Stimulated activated CD4-positive, alpha-beta T cell treated with anti-CD3 and anti-CD28 coated beads, Interleukin-1b, Interleukin-23, amount 100 ng/mL, for 24 hours (primary cell): ENCODE results near the gene MTRF1L.
"Not testable (repeated sequence)": the region's sequence is repeated elsewhere in the genome, so short reads cannot be mapped to it uniquely, and the experiment has no call there.

Source experiments
- DNase-seq, 4 experiments: peaks; one replicate each; pipeline ENCODE4 v3.0.0-alpha.2; 2020; ENCODE audit warnings: low read depth in 4 of 4, low spot score in 1 of 4

Gene MTRF1L

GRCh38 chr6:152975204-152975915, 27.1 kb downstream of the MTRF1L start:
- no peak for DNase-seq

GRCh38 chr6:152973916-152974315, 28.6 kb downstream of the MTRF1L start:
- no peak for DNase-seq

GRCh38 chr6:152969688-152970418, 32.7 kb downstream of the MTRF1L start:
- DNase-seq, result no peak

GRCh38 chr6:152966168-152966894, 36.2 kb downstream of the MTRF1L start:
- not testable (repeated sequence) for DNase-seq

GRCh38 chr6:152959333-152959732, 43.2 kb downstream of the MTRF1L start:
- DNase-seq, result no peak

DNA sequence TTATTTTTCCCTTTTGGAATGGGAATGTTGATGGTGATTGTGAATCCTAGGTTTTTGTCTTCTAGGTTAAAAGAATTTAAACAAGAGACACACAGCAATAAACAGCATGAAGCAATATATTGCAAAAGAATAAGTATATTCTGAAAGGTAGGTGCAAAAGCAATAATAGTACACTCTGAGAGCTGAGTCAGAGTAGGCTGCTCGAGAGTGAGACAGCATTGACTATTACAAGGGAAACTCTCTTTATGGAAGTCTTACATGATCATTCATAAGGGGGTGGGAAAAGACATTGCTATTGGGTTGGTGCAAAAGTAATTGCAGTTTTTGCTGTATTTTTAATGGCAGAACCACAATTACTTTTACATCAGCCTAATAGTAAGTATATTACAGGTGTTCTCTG, 44.7 kb downstream of the MTRF1L start:
- DNase-seq, result no peak

- DNase-seq, result no peak
These were observed 48.1 kb downstream of the MTRF1L start for GRCh38 chr6:152954443-152954842.

DNA sequence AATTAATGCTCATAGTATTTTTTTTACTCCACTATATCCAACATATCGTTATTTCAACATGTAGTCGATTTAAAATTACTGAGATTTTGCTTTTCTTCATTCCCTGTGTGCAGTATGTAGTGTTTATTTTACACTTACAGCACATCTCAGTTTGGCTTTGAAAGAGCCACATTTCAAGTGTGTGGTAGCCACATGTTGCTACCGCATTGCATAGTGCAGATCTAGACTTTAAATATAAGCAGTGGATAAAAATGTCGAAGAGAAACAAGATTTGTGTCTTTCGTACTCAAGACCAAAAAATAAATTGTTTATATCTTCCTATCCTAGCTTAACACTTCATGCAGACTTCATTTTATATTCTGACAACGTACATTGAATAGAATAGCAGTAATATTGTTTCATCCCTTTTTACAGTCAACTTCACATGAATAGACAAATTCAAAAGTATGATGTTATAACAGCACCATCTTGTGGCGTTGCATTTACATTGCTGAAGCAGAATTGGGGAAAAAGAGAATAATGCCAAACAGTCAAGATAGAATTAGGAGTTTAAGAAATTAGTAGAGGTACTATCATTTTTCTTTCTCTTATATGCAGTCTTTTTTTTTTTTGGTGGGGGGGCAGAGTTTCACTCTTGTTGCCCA, 49.5 kb downstream of the MTRF1L start:
- DNase-seq, result no peak

DNA sequence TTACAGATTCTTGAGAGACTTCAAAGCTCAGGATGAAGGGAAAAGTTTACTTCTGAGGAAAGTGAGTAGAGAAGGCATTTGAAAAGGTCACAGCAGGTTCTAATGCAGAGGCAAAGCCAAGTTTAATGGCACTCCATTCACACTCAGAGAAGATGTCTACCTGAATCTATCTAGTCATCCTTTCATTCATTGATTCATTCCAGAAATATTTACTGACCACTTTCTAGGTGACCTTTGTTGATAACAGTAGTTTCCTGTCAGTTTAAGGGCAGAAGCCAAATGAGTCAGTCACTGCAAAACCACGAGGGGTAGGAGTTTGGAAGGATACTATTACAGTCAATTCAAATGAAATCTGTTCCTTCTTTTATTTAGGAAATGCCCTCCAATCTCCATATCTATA, 50.5 kb downstream of the MTRF1L start:
- no peak for DNase-seq

GRCh38 chr6:152950240-152950639, 52.3 kb downstream of the MTRF1L start:
- DNase-seq, result no peak

DNA sequence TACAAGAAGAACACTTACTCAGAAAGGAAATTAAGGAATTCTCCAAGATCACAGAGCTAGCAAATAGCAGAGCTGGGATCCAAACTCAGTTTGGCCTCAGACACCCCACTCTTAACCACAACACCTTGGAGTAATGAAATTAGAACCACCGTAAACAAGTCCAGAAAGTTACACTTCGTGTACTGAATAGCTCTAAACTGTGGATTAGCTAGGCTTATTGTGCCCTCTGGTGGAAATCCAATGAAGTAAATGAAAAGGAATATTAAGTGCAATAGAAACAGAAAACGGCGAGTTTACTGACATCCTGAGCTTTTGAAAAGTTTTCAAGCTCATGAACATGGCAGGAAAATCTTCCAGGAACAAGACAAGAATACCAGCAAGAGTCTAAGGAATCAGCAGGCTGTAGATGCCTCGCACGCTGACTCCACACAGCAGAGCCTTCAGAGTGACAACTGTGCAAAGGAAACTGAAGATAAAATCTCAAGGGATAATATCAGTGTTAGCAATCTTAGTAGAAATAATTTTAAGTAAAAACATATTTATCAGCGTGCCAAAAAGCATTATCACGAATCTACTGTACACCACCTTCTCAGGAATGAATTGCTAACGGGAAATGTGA, 54.2 kb downstream of the MTRF1L start:
- no peak for DNase-seq

GRCh38 chr6:152946995-152947394, 55.5 kb downstream of the MTRF1L start:
- no peak for DNase-seq

GRCh38 chr6:152946484-152946883, 56.0 kb downstream of the MTRF1L start:
- DNase-seq, result no peak

- DNase-seq, result no peak
These were observed 59.1 kb downstream of the MTRF1L start for GRCh38 chr6:152943260-152943897.

GRCh38 chr6:152942319-152942869, 60.1 kb downstream of the MTRF1L start:
- no peak for DNase-seq

DNA sequence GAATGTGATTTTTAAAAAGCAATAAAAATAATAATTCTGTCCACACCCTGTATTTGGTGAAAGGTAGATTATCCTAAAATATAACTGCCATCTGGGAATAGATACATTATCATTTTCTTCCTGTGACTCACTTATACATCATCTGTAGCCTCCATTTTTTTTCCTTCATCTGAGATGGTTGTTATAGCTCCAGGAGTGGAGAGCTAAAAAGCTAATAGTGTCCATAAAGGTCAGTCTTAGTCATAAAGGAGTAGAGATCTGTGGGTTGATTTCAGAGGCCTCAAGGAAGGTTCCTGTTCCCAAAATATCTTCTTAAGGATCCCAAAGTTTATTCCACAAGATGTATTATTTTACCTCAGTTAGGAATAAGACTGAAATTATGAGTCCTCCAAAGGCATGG, 60.8 kb downstream of the MTRF1L start:
- no peak for DNase-seq
